SU-DHL-6 (cell line): ENCODE results near the gene DAPK3.
"Not testable (repeated sequence)": the region's sequence is repeated elsewhere in the genome, so short reads cannot be mapped to it uniquely, and the experiment has no call there.

ENCODE experiments used
- H2AFZ ChIP-seq: fragments of 200-600 bp; sonication (generic); 2 replicates; pipeline ENCODE4 v1.6.1; 2014; ENCODE audit warnings: low read depth, mild to moderate bottlenecking, moderate library complexity, mixed read lengths, antibody characterized with exemption, low read length; ENCODE audit not compliant: severe bottlenecking
- H3F3A ChIP-seq: fragments of 200-600 bp; shearing (Covaris generic); 2 replicates; pipeline ENCODE4 v1.6.0; 2016; ENCODE audit warnings: antibody characterized with exemption, mild to moderate bottlenecking; ENCODE audit not compliant: insufficient read depth
- H3K27ac ChIP-seq: fragments of 200-600 bp; sonication (generic); 2 replicates; pipeline ENCODE4 v1.5.1; 2016; ENCODE audit warnings: low read depth, mild to moderate bottlenecking, low read length, moderate library complexity, mixed read lengths
- H3K27me3 ChIP-seq: fragments of 200-600 bp; sonication (generic), shearing (Covaris generic); 2 replicates; pipeline ENCODE4 v1.6.0; 2014; ENCODE audit warnings: mild to moderate bottlenecking, low read length
- H3K36me3 ChIP-seq: fragments of 200-600 bp; sonication (generic); 2 replicates; pipeline ENCODE4 v1.6.1; 2014; ENCODE audit warnings: mild to moderate bottlenecking, low read length, mixed read lengths
- H3K4me2 ChIP-seq: fragments of 300-600, 200-600 bp; shearing (Covaris generic), sonication (generic); 2 replicates; pipeline ENCODE4 v1.6.0; 2014; ENCODE audit warnings: low read length, low read depth, mild to moderate bottlenecking; ENCODE audit not compliant: poor library complexity, severe bottlenecking
- H3K4me3 ChIP-seq: fragments of 200-600 bp; sonication (generic); 2 replicates; pipeline ENCODE4 v1.5.1; 2014; ENCODE audit warnings: antibody characterized with exemption, low read length, mild to moderate bottlenecking, mixed read lengths; ENCODE audit not compliant: insufficient read depth, poor library complexity, severe bottlenecking
- H3K79me2 ChIP-seq: fragments of 200-600 bp; sonication (generic); 2 replicates; pipeline ENCODE4 v1.6.1; 2014; ENCODE audit warnings: mild to moderate bottlenecking, low read length, moderate library complexity; ENCODE audit not compliant: insufficient read depth
- H3K9ac ChIP-seq: fragments of 200-600 bp; sonication (generic); 2 replicates; pipeline ENCODE4 v1.7.0; 2014; ENCODE audit warnings: mild to moderate bottlenecking, low read length
- H3K9me2 ChIP-seq: fragments of 200-600 bp; sonication (generic); replicated peaks from 2 replicates; pipeline ENCODE4 v1.6.1; 2014; ENCODE audit warnings: low read length; ENCODE audit not compliant: insufficient read depth
- H3K9me3 ChIP-seq: fragments of 200-600 bp; sonication (generic); 2 replicates; pipeline ENCODE4 v1.6.1; 2014; ENCODE audit warnings: low read length, mixed read lengths; ENCODE audit not compliant: insufficient read depth
- H4K20me1 ChIP-seq: fragments of 200-600 bp; sonication (generic); 2 replicates; pipeline ENCODE4 v1.6.1; 2014; ENCODE audit warnings: low read depth, mild to moderate bottlenecking, antibody characterized with exemption, low read length, moderate library complexity, mixed read lengths
- EZH2phosphoT487 ChIP-seq: fragments of 200-600 bp; sonication (generic), shearing (Covaris generic); conservative IDR thresholded peaks from 2 replicates; pipeline ENCODE4 v1.6.1; 2018; ENCODE audit warnings: mild to moderate bottlenecking, antibody characterized with exemption, low read length, moderate library complexity, mixed read lengths
- TF ChIP-seq, protein P1 (sequence below): fragments of 200-600 bp; sonication (generic); IDR thresholded peaks from one replicate; pipeline ENCODE4 v1.5.1; 2017; ENCODE audit warnings: antibody characterized with exemption, mild to moderate bottlenecking, low read length, moderate library complexity; ENCODE audit not compliant: insufficient read depth, poor library complexity, severe bottlenecking

DAPK3 gene

DNA sequence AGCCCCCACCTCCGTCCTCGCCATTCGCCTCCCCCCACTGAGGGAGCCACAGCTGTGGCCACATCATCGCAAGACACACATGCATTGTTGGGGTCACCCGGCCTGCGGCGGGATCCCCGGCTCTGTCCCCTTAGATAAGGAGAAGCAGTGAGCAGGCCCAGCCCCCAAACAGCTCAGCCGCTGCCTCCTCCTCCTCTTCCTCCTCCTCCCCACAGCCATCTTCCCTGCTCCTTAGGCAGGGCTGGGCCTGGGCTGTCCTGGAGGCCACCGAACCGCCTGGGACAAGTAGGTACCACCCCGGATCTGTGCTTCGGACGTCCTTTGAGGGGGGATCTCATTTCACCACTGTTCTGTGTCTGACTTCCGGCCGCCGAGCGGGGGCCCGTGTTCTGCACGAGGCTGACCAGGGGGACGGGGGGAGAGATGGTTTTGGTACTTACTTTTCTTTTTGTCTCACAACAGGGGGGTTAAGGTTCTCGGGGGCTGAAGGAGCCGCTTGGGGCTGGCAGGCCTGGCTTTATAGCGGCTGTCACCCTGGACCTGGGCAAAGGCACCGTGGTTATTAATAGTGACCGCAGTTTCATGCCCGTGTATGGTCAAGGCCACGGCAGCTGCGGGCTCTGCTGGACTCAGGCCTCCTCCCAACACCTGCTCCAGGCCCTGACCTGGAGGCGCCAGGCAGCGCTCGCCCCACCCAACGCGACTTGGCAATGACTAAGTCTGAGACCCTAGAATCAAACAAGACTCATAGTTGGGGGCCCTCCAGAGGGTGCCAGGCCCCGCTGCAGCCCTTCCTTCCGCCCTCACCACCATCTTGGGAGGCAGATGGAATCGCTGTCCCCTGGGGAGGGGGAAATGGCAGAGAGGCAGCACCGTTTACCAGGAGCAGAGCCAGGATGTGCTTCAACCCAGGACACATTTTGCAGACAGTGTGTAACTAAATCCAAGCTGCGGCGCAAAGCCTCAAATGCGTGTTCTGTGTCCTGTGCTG lies 19.7 kb downstream of the DAPK3 start:
- Histone ChIP-seq H2AFZ (no peak overlapping the region), H3K9ac (no peak overlapping the region), H3K79me2 (no peaks in the 10 kb centered on the region), H3K9me2 (no peaks in the 10 kb centered on the region), H3K4me2 (no peak overlapping the region), H3K27ac (no peak overlapping the region), H4K20me1 (no peaks in the 10 kb centered on the region), H3F3A (no peaks in the 10 kb centered on the region), H3K36me3 (no peaks in the 10 kb centered on the region), H3K27me3 (no peaks in the 10 kb centered on the region), H3K9me3 (no peaks in the 10 kb centered on the region), H3K4me3 (no peak overlapping the region)
- no peak for TF ChIP-seq EZH2phosphoT487
- TF ChIP-seq, protein P1, sequence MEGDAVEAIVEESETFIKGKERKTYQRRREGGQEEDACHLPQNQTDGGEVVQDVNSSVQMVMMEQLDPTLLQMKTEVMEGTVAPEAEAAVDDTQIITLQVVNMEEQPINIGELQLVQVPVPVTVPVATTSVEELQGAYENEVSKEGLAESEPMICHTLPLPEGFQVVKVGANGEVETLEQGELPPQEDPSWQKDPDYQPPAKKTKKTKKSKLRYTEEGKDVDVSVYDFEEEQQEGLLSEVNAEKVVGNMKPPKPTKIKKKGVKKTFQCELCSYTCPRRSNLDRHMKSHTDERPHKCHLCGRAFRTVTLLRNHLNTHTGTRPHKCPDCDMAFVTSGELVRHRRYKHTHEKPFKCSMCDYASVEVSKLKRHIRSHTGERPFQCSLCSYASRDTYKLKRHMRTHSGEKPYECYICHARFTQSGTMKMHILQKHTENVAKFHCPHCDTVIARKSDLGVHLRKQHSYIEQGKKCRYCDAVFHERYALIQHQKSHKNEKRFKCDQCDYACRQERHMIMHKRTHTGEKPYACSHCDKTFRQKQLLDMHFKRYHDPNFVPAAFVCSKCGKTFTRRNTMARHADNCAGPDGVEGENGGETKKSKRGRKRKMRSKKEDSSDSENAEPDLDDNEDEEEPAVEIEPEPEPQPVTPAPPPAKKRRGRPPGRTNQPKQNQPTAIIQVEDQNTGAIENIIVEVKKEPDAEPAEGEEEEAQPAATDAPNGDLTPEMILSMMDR, result no peak

DNA sequence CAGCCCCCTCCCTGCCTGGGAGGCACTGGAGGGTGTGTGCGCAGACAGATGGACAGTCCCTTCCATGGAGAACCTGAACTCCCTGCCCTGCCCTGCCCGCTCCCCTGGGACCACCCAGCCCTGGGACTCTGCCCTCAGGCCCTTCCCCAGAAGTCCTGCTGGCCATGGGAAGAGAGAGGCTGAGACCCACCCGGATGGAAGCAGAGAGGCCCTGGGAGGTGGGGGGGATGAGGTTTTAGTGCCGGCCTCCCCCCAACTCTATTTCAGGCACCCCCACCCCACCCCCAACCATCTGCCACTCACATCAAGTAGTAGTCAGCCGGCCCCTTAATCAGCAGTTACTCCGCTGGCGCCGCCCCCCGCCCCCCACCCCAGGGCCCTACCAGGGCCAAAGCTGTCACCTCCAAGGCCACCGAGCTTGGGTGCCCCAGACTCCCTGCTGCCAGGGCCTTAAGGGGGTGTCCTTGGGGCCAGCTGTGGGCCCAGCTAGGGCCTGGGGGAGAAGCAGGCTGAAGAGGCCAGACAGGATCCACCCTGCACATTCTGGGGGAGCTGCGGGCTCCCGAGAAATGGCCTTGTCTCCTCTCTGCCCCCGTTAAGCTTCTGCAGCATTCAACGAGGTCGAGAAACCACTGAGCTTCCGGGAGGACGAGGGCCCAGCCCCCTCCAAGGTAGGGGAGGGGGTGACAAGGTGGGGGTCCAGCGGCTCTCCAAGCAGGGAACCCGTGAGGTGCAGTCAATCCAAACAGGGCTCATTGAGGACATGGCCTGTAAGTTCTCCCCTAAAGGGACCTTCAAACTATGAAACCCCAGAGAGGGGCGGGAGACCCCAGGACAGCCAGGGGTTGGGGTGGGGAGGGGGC lies 20.7 kb downstream of the DAPK3 start:
- Histone ChIP-seq H3K9me3 (no peaks in the 10 kb centered on the region), H3K36me3 (no peaks in the 10 kb centered on the region), H3K27me3 (no peaks in the 10 kb centered on the region), H3F3A (no peaks in the 10 kb centered on the region), H4K20me1 (no peaks in the 10 kb centered on the region), H3K9ac (no peak overlapping the region), H2AFZ (no peak overlapping the region), H3K4me3 (no peak overlapping the region), H3K27ac (no peak overlapping the region), H3K9me2 (no peaks in the 10 kb centered on the region), H3K4me2 (no peak overlapping the region), H3K79me2 (no peaks in the 10 kb centered on the region)
- TF ChIP-seq EZH2phosphoT487, result no peak
- TF ChIP-seq, protein P1, result no peak

DNA sequence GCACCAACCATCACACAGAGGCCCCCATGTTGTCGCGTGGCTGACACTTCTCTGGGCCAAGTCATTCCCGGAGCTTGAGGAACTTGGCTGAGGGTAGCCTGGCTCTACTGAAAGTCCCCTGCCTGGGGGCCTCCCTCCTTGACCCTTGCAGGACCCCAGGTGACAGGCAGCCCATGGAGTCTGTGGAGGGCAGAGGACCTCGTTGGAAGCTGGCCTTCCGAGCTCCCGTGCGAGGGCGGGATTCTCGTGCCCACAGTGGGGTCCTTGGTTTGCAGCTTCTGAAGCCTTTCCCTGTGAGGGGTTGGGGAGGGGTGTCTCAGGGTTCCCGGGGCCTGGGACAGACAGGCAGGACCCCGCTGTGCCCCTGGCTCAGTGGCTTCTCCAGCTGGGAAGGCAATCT lies 21.6 kb downstream of the DAPK3 start:
- Histone ChIP-seq H3K79me2 (no peaks in the 10 kb centered on the region), H3K36me3 (no peaks in the 10 kb centered on the region), H3K9ac (no peak overlapping the region), H3K9me2 (no peaks in the 10 kb centered on the region), H2AFZ (no peak overlapping the region), H3K27me3 (no peaks in the 10 kb centered on the region), H3F3A (no peaks in the 10 kb centered on the region), H3K9me3 (no peaks in the 10 kb centered on the region), H3K4me3 (no peak overlapping the region), H3K27ac (no peak overlapping the region), H3K4me2 (no peak overlapping the region), H4K20me1 (no peaks in the 10 kb centered on the region)
- TF ChIP-seq EZH2phosphoT487, result no peak
- TF ChIP-seq, protein P1, result no peak

DNA sequence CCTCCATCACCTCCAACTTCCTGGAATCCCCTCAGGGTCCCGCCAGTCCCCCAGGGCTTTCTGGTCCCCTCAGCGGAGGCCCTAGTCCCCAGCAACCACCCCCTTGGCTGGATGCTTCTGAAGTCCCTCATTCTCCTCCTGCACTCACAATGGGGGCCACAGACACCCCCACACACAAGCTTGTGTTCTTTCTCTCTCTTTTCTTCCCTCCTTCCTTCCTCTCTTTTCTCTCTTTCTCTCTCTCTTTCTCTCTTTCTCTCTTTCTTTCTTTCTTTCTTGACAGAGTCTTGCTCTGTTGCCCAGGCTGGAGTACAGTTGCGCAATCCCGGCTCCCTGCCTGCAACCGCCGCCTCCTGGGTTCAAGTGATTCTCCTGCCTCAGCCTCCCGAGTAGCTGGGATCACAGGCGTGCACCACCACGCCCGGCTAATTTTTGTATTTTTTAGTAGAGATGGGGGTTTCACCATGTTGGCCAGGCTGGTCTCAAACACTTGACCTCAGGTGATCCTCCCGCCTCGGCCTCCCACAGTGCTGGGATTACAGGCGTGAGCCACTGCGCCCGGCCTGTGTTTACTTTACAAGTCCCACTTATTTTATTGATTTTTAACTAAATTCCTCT lies 23.5 kb downstream of the DAPK3 start:
- not testable (repeated sequence) for H3K4me2 ChIP-seq, H4K20me1 ChIP-seq, H3K9me3 ChIP-seq, H3K9me2 ChIP-seq, H3K36me3 ChIP-seq, H3F3A ChIP-seq, H3K27ac ChIP-seq, H3K27me3 ChIP-seq, H3K9ac ChIP-seq, H3K79me2 ChIP-seq, H2AFZ ChIP-seq, H3K4me3 ChIP-seq
